SK-N-SH treated with all-trans-retinoic acid at 6 μM for 48 hours (cell line): ENCODE data around the gene HELZ.
"Not testable (repeated sequence)": the region's sequence is repeated elsewhere in the genome, so short reads cannot be mapped to it uniquely, and the experiment has no call there.

Experiments
- ISL1 ChIP-seq: fragments of 250-450 bp; sonication (Bioruptor Pico); IDR thresholded peaks from 2 replicates; pipeline ENCODE4 v2.1.2; 2022; ENCODE audit warnings: mild to moderate bottlenecking, moderate library complexity
- PATZ1 ChIP-seq: fragments of 250-450 bp; sonication (Bioruptor Pico); IDR thresholded peaks from 2 replicates; pipeline ENCODE4 v1.8.0; 2020; ENCODE audit warnings: mild to moderate bottlenecking, moderate library complexity, borderline replicate concordance
- ZNF8 ChIP-seq: fragments of 450-650 bp; formaldehyde crosslinking; IDR thresholded peaks from 2 replicates; pipeline ENCODE4 v1.5.0; 2020; ENCODE audit warnings: mild to moderate bottlenecking, moderate library complexity

- TF ChIP-seq ZNF8 (CRISPR knock-in tag); PATZ1 (CRISPR knock-in tag); ISL1: not testable (repeated sequence)
Observed at GRCh38 chr17:67251586-67251985, 6.6 kb upstream of the HELZ start.
